Measurements from ENCODE around the gene PRAMEF5.
"Not testable (repeated sequence)": the region's sequence is repeated elsewhere in the genome, so short reads cannot be mapped to it uniquely, and the experiment has no call there.

Gene PRAMEF5

DNA sequence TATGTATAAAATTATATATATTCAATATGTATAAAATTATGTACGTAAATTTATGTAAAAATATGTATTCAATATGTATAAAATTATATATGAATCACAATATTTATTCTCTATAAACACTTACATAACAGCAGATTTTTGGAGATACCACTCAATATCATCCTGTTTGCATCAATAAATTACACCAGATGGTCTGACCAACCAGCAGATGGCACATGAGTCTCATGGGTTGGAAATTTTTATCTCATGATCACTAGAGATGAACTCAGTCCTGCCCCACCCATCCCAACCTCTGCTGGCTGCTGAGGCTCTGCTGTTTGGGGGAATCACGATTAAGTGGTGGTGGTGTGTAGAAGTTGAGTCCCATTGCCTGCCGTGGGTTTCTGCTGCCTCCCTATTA is 25.6 kb downstream of the PRAMEF5 start:
- not testable (repeated sequence) for DNase-seq

DNA sequence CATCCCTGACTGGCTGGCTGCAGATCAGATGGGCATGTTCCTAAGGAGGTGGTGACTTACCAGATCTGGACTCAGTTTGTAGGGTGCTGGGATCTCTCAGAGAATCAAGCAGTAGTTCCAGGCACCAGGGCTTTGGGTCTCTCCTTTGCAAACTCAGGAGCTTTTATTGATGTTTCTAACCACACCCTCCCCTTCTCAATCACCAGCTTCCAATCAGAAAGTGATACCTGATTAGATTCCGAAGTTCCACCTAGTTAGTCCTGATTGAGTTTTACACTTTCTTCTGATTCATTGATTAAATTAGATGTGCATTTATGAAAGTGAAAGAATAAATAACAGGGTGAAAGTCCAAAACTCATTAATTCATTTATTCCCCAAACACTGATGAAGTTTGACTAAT is 31.0 kb downstream of the PRAMEF5 start, which contains the start of gene PRAMEF8:
Gene PRAMEF8 (minus strand): TSS at position 101 of the 400 bp plus-strand sequence. CDS start 1,046 bp downstream, outside the sequence.
- DNase-seq = not testable (repeated sequence)

GRCh38 chr1:13289030-13289429 is 35.0 kb downstream of the PRAMEF5 start:
- not testable (repeated sequence) for DNase-seq

DNA sequence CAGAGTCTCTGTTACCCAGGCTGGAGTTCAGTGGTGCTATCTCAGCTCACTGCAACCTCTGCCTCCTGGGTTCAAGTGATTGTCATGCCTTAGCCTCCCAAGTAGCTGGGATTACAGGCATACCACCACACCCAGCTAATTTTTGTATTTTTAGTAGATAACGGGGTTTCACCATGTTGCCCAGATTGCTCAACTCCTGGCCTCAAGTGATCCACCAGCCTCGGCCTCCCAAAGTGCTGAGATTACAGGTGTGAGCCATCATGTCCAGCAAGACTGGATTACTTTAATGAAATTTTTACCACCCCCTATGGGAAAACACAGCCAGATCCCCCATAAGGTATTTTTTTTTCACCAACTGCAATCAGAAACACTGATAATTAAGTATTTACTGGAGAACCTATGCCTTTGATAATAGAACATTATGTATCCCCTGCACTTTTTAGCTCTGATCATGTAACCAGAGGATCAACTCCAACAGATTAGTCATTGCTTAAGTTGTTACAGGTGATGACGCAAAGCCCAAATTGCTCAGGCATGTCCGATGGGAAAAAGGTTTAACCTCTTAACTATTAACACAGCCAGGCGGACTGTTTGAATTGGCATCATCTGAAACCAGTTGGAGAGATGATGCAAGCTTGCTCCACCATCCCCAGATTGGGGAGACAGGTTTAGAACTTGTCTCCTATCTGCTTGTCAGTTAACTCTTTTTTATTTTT is 43.4 kb downstream of the PRAMEF5 start:
- DNase-seq = not testable (repeated sequence)

- not testable (repeated sequence) for DNase-seq
Observed at GRCh38 chr1:13298699-13299098, 44.7 kb downstream of the PRAMEF5 start.

- not testable (repeated sequence) for DNase-seq
Observed at GRCh38 chr1:13302197-13302596, 48.2 kb downstream of the PRAMEF5 start.

DNA sequence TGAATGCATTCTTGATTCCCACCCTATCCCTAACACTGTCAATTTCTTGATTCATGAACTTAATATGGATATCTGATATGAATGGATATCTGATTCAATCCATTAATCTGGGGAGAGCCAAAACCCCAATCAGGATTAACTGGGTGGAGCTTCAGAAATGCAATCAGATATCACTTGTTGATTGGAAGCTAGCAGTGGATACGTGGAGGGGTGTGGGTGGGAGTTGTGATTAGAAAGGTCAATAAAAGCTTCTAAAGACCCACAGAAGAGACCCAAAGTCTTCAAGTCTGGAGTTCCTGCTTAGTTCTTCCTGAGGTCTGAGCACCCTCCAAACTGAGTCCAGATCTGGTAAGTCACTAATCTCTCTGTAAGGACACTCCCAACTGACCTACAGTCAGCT is 49.2 kb downstream of the PRAMEF5 start, which contains the start of gene PRAMEF33:
Gene PRAMEF33 (plus strand): TSS at position 301 of the 400 bp plus-strand sequence. CDS start 2,416 bp downstream, outside the sequence.
- not testable (repeated sequence) for DNase-seq
